GM21367 (cell line): ENCODE data around the gene LRRC37B.
"Not testable (repeated sequence)": the region's sequence is repeated elsewhere in the genome, so short reads cannot be mapped to it uniquely, and the experiment has no call there.

ENCODE experiments used
- ATAC-seq: cut with Tn5 transposase; IDR thresholded peaks from one replicate; pipeline ENCODE4 v1.9.1; 2021; ENCODE audit not compliant: unreplicated experiment

Gene LRRC37B

DNA sequence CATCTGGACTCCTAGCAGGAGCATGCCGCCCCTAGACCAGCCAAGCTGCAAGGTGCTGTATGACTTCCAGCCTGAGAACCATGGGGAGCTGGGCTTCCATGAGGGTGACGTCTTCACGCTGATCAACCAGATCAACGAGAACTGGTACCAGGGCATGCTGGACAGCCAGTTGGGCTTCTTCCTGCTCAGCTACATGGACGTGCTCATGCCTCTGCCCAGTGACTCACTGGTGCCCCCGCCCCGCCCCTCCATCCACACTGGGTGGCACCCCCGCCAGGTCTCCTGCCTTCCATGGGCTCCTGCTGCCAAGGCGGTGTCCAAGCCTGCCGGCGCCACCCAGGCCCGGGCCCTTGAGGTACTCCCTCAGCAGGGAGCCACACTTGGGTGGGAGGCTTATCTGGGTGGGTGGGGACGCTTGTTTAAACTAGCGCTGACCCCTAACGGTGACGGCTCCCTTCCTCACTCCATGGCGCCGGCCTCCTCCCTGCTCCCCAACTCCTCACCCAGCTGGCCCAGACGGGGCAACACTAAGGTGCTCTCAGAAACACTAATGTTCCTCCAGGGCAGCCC lies 34.2 kb downstream of the LRRC37B start:
- not testable (repeated sequence) for ATAC-seq

- ATAC-seq, result not testable (repeated sequence)
These were observed 35.1 kb downstream of the LRRC37B start for GRCh38 chr17:32042266-32042665.

- ATAC-seq, result not testable (repeated sequence)
These were observed 38.4 kb downstream of the LRRC37B start for GRCh38 chr17:32045611-32046010.

GRCh38 chr17:32047663-32048062 lies 40.5 kb downstream of the LRRC37B start:
- not testable (repeated sequence) for ATAC-seq

- not testable (repeated sequence) for ATAC-seq
These were observed 47.8 kb downstream of the LRRC37B start for GRCh38 chr17:32054985-32055384.

- ATAC-seq, result not testable (repeated sequence)
These were observed 48.2 kb downstream of the LRRC37B start for GRCh38 chr17:32055425-32055824.

DNA sequence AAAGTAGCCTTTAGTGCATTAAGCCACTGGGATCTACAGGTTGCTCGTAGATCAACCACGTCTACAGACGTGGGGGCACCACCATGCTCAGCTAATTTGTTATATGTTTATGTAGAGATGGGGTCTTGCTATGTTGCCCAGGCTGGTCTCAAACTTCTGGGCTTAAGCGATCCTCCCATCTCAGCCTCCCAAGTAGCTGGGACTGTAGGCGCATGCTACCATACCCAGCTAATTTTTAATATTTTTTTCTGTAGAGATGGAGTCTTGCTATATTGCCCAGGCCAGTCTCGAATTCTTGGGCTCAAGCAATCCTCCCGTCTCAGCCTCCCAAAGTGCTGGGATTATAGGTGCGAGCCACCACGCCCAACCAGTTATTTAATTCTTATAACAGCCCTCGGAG lies 49.3 kb downstream of the LRRC37B start:
- not testable (repeated sequence) for ATAC-seq

GRCh38 chr17:32057460-32058105 lies 50.4 kb downstream of the LRRC37B start:
- ATAC-seq, result not testable (repeated sequence)

DNA sequence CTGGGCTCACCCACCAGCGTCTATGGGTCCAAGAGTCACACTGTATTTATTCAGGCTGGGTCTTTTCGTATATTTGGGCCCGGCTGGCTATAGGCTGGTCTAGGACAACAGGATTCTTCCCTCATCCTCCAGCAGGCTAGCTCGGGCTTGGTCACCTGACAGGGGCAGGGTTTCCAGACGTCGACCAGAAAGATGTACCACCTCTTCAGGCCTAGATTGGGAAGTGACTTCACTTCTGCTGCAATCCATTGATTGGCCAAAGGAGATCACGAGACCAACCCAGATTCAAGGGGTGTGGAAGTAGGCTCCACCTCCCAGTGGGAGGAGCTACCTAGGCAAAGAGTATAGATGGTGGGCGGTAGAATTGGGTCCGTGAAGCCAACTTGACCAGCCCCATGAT lies 53.5 kb downstream of the LRRC37B start:
- ATAC-seq, result not testable (repeated sequence)

- not testable (repeated sequence) for ATAC-seq
These were observed 54.7 kb downstream of the LRRC37B start for GRCh38 chr17:32061840-32062239.

DNA sequence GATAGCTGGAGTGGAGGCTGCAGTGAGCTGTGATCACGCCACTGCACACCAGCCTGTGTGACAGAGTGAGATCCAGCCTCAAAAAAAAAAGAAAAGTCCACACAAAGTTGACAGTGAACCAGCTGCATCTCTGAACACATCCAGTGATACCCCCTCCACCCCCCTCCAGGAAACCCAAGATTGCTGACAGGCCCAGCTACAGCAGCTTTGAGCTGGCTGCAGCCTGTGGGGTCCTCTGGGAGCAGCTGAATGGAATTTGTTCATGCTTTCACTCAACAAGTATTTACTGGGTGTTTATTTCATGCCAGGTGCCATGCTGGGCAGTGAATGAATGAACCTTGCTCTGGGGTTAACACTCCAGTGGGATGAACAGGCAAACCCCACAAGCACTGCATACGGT lies 56.9 kb downstream of the LRRC37B start:
- not testable (repeated sequence) for ATAC-seq

- ATAC-seq, result not testable (repeated sequence)
These were observed 59.0 kb downstream of the LRRC37B start for GRCh38 chr17:32066123-32066680.

DNA sequence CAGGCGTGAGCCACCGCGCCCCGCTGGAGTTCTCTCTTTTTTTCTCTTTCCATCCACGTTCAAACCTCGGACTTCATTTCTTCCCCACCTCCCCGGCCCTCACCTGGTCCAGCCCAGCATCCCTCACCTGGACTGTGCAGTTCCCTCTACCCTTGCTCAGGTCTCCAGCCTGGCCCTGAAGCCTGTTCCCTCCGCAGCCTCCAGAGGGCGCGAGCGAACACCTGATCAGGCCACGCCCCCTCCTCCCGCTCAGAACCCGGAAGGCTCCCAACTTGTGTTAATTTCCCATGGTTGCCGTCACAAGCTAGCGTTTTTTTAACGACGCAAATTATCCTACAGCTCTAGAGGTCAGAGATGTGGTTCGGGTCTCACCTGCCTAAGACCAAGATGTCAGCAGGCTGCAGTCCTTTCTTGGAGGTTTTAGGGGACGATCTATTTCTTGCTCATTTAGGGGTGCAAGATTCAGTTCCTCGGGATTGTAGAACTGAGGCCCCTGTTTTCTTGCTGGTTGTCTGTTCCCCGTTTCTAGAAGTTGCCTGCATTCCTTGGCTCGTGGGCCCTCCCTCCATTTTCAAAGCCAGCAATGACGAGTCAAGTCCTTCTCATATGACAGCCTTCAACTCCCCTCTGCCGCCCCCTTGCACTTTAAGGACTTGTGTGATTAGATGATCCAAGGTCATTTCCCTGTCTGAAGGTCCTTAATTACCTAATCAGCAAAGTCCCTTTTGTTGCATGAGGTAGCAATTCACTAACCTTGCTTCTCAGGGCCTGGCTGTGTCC lies 59.9 kb downstream of the LRRC37B start:
- ATAC-seq, result not testable (repeated sequence)

DNA sequence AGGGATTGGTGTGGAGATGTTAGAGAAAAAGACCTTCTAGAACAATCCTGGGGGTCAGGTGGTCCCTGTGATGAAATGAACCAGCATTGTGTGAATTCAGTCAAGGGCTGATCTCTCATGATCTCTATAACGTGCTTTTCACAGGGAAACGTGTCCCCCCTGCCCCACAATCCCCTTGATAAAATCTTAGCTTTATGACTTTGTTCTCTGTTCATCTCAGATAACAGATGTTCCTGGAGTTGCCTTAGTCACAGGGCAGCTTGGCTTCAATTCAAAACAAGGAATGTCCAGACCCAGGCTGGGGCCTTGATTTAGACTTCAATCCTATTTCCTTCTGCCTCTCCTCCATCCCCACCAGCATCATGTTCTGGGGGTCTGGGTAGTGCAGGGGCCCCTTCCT lies 61.9 kb downstream of the LRRC37B start:
- not testable (repeated sequence) for ATAC-seq

DNA sequence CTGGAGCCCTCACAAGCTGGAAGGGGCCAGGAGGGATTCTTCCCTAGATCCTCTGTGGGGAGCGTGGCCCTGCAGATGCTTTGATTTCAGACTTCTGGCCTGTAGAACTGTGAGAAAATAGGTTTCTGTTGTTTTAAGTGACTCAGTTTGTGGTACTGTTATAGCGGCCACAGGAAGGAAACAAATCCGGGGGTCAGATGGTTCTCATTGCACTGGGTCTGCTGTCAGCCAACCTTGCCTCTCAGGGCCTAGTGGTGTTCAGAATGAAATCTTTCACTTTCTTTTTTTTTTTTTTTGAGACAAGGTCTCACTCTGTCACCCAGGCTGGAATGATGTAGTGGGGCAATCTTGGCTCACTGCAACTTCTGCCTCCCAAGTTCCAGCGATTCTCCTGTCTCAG lies 64.8 kb downstream of the LRRC37B start:
- ATAC-seq, result not testable (repeated sequence)

DNA sequence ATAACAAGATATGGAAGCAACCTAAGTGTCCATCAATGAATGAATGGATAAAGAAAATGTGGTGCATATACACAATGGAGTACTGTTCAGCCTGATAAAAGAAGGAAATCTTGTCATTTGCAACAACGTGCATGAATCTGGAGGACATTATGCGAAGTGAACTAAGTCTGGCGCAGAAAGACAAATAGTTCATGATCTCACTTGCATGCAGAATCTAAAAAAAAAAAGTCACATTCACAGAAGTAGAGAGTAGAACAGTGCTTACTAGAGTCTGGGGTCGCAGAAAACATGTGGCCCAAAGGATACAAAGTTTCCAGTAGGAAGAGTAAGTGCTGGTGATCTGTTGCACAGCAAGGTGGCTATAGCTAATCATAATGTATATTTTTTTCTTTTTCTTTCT lies 65.9 kb downstream of the LRRC37B start:
- not testable (repeated sequence) for ATAC-seq

DNA sequence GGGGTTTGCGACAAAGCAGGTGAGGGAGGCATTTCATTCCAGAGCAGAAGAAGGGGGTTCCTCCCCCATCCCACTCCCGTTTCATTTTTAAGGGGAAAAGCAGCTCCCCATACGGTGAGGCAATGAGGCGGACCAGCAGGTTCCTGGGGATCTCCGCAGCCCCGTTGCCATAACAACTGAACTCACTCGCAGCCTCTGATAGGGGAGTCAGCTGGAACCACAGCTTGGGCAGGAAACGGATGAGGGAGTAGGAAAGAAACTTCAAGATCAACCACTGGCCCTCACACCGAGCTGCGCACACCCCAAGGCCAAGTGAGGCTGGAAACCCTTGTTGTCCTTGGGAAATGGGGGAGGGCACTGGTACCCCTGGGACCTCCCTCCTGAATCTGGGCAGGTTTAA lies 72.6 kb downstream of the LRRC37B start:
- not testable (repeated sequence) for ATAC-seq

DNA sequence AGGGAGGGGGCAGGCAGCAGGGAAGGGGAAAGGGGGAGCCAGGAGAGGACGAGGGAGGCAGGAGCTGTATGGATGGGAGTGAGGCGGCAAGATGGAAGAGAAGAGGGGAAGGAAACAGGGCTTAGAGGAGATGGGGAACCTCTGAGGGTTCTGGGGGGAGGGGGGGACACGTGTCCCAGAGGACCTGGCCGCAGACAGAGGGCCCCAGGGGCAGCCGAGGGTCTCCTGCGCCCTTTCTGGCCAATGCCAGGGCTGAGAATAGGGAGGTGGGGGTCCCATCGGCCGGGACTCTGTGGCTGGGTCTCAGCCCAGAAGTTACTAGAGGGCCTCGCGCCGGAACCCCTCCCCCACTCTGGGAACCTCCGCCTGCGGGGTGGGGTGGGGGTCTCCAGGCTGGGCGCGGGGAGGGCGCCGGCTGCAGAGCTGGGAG lies 76.4 kb downstream of the LRRC37B start:
- not testable (repeated sequence) for ATAC-seq

DNA sequence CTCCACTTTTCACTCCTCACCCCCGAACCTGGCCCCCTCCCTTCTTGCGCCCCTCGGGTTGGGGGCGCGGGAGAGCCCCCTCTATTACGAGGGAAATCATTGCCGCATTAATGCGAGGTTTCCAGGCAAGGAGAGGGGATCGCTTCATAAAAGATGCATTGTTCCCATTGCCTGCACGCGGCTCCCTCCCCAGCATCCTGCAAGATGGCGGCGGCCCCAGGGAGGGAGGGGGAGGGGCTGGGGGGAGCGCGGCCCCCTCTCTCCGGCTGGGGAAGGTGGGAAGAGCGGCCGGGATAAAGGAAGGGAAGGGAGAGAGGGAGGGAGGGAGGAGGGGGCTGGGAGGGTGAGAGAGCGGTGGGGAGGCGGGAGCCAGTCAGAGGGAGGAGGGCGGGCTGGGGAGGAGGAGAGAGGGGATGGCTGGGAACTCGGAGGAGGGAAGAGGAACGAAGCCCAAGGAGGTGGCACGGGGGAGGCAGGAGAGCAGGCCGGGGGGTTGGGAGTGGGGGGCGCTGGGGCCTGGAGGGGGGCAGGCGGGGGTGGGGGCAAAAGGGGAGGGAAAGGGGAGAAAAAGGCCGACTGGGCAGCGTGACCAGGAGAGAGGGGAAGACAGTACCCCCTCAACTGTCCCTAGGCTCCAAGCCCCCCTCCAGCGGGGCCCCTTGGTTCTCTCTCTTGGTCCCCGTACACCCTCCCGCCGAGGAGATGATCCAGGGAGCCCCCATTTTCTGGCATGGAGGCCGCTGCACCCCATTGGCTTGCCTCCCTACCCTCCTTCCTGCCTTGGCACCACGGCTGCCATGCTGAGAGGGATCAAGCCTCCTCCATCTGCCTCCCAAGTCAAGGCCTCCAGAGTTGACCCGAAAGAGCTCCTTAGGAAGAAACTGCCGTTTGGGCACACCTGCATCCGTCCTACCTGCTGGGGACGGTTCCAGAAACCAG lies 77.1 kb downstream of the LRRC37B start:
- not testable (repeated sequence) for ATAC-seq
